GM23338 (cell line): ENCODE measurements around the gene TMEM63A.

ENCODE experiments used
- CREB1 ChIP-seq: fragments of 250-450 bp; sonication (Bioruptor Pico); IDR thresholded peaks from 2 replicates; pipeline ENCODE4 v1.5.0; 2020; ENCODE audit warnings: low read depth, mild to moderate bottlenecking, moderate library complexity
- CTCF ChIP-seq, 2 experiments: fragments of 200-600 bp in 1 of 2; sonication (generic) in 1 of 2; conservative IDR thresholded peaks; 2 replicates each; pipeline versions ENCODE4 v1.5.1 to v1.6.1; 2016 to 2017; ENCODE audit warnings: antibody characterized with exemption in 2 of 2, low read depth in 2 of 2, mild to moderate bottlenecking in 2 of 2, moderate library complexity in 1 of 2
- EZH2 ChIP-seq: fragments of 200-600 bp; sonication (generic); IDR thresholded peaks from one replicate; pipeline ENCODE4 v1.8.0; 2017; ENCODE audit warnings: antibody characterized with exemption, mild to moderate bottlenecking, low read depth; ENCODE audit not compliant: unreplicated experiment
- EZH2phosphoT487 ChIP-seq: fragments of 200-600 bp; sonication (generic); IDR thresholded peaks from one replicate; pipeline ENCODE4 v1.8.1; 2018; ENCODE audit warnings: antibody characterized with exemption; ENCODE audit not compliant: unreplicated experiment
- JUNB ChIP-seq: IDR thresholded peaks from one replicate; pipeline ENCODE4 v1.6.1; 2016; ENCODE audit warnings: antibody characterized with exemption; ENCODE audit not compliant: unreplicated experiment
- POLR2AphosphoS5 ChIP-seq: IDR thresholded peaks from 2 replicates; pipeline ENCODE4 v1.6.1; 2016; ENCODE audit warnings: antibody characterized with exemption, low read depth
- ZNF331 ChIP-seq: fragments of 250-450 bp; sonication (Bioruptor Pico); IDR thresholded peaks from 2 replicates; pipeline ENCODE4 v1.5.0; 2020; ENCODE audit warnings: low read depth, mild to moderate bottlenecking, moderate library complexity

GRCh38 chr1:225909477-225909876, 27.3 kb upstream of the TMEM63A start:
- TF ChIP-seq CTCF (conservative IDR thresholded peaks at IDR 0.05; ENCODE audit: low read depth in 2 of 2), result no peak
- TF ChIP-seq JUNB, result no peak
- TF ChIP-seq EZH2, result no peak
- TF ChIP-seq POLR2AphosphoS5, result no peak
- no peak for TF ChIP-seq EZH2phosphoT487
- TF ChIP-seq ZNF331 (CRISPR knock-in tag), result no peak
- no peak for TF ChIP-seq CREB1 (CRISPR knock-in tag)
